ENCODE data around the gene ANKMY2. TPM values are rescaled to one million over a fixed set of nuclear protein-coding genes. Genes with fewer than 3 reads are reported as not detected.

Gene ANKMY2
- total RNA-seq, 1 donor from 2014 or later, result 96.6 TPM

Other genes starting within 250 kb of the ANKMY2 start
- gene CRPPA, start 224.2 kb downstream of the ANKMY2 start, total RNA-seq, result 9.0 TPM
- gene SOSTDC1, start 180.0 kb downstream of the ANKMY2 start, total RNA-seq, result 30.2 TPM
- not detected for gene LRRC72, start 118.9 kb downstream of the ANKMY2 start, total RNA-seq
- 101 TPM for gene BZW2, start 427 bp upstream of the ANKMY2 start, total RNA-seq
- 148 TPM for gene TSPAN13, start 108.0 kb upstream of the ANKMY2 start, total RNA-seq
- gene AGR2, start 159.2 kb upstream of the ANKMY2 start, total RNA-seq, result 1.2 TPM
- gene AGR3, start 236.2 kb upstream of the ANKMY2 start, total RNA-seq, result not detected

Measured in frontal cortex (tissue), 1 donor.